Breast epithelium (tissue), 4 donors: ENCODE measurements around the gene ANKRD6. TPM values are rescaled to one million over a fixed set of nuclear protein-coding genes. Genes with fewer than 3 reads are reported as not detected.

Experiments used
- DNase-seq, 2 donors: peaks; one replicate each; pipeline ENCODE4 v3.0.0-alpha.2; 2019; ENCODE audit warnings: low spot score in 2 of 2
- H3K27ac ChIP-seq, 2 donors: fragments of 200-600 bp; sonication (generic) in 1 of 2; one replicate each; pipeline ENCODE4 v1.5.1; 2016 to 2019; ENCODE audit warnings: mild to moderate bottlenecking in 1 of 2
- H3K27me3 ChIP-seq, 2 donors: fragments of 200-600 bp; sonication (generic) in 1 of 2; one replicate each; pipeline versions ENCODE4 v1.5.1 to v1.6.0; 2017 to 2019; ENCODE audit warnings: control low read depth in 1 of 2, mild to moderate bottlenecking in 1 of 2
- H3K36me3 ChIP-seq: fragments of 200-600 bp; one replicate; pipeline ENCODE4 v1.5.1; 2019
- H3K4me1 ChIP-seq, 2 donors: fragments of 200-600 bp; sonication (generic); one replicate each; pipeline ENCODE4 v1.5.1; 2016 to 2019; ENCODE audit warnings: control low read depth in 1 of 2
- H3K4me3 ChIP-seq, 3 donors: fragments of 200-600 bp; sonication (generic); 1 replicate in 2 of 3; 2 replicates in 1 of 3; pipeline ENCODE4 v1.5.1; 2016 to 2019; ENCODE audit warnings: mild to moderate bottlenecking in 3 of 3, moderate library complexity in 2 of 3
- H3K9me3 ChIP-seq, 2 donors: fragments of 200-600 bp; sonication (generic) in 1 of 2; one replicate each; pipeline ENCODE4 v1.5.1; 2016 to 2019; ENCODE audit warnings: control low read depth in 1 of 2
- POLR2A ChIP-seq: fragments of 450-650 bp; IDR thresholded peaks from one replicate; pipeline ENCODE4 v1.6.1; 2016; ENCODE audit warnings: antibody characterized with exemption, mild to moderate bottlenecking, moderate library complexity
- POLR2AphosphoS5 ChIP-seq, 3 donors: sonication (generic); formaldehyde crosslinking; IDR thresholded peaks; one replicate each; pipeline ENCODE4 v1.6.1; 2017; ENCODE audit warnings: antibody characterized with exemption in 3 of 3
- intact Hi-C: fragments of 100-400 bp; cut with DNase I; formaldehyde crosslinking; loops from one replicate; pipeline ENCODE4 v1.15.1; 2023; ENCODE audit warnings: low total_unique reads
- total RNA-seq, 3 donors: library from RNA; depleted of rRNA; stranded (reverse); fragments of >200 nt; gene quantifications; one replicate each; pipeline ENCODE4 v1.1.0, GENCODE V29; 2016
- TF ChIP-seq, protein P1 (sequence below), 3 donors: fragments of 450-650 bp; IDR thresholded peaks; one replicate each; pipeline ENCODE4 v1.5.1; 2016 to 2017; ENCODE audit warnings: antibody characterized with exemption in 3 of 3, mild to moderate bottlenecking in 3 of 3, moderate library complexity in 3 of 3

ANKRD6 gene
- total RNA-seq, 3 donors from 2014 or later, result 9.6 to 23.7 (median 18.0) TPM

DNA sequence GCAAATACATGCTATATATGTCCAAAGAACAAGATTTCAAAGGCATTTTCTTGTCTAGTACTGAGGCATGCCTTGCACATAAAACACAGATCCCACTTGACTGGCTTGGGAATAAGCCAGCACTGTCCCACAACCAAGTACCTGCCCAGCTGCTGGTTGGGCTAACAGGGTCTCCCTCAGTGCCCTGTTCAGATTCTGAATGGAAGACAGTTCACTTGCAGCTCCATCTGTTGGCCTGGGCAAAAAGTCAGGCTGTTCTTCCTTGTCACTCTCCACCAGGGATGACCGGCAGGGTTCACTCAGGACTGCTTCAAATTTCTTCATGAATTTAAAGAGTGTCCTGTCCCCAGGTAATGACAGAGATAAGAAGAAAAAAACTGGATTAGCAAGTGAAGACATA is 250.0 kb downstream of the ANKRD6 start:
- Histone ChIP-seq H3K36me3 (peaks cover 15% of the 10 kb centered on the region), H3K4me3 (no peak overlapping the region), H3K27ac (no peak overlapping the region), H3K27me3 (no peaks in the 10 kb centered on the region), H3K9me3 (no peaks in the 10 kb centered on the region), H3K4me1 (no peaks in the 10 kb centered on the region)
- TF ChIP-seq POLR2A (no peak), POLR2AphosphoS5 (IDR thresholded peaks at IDR 0.05) (no peak)
- TF ChIP-seq, protein P1, sequence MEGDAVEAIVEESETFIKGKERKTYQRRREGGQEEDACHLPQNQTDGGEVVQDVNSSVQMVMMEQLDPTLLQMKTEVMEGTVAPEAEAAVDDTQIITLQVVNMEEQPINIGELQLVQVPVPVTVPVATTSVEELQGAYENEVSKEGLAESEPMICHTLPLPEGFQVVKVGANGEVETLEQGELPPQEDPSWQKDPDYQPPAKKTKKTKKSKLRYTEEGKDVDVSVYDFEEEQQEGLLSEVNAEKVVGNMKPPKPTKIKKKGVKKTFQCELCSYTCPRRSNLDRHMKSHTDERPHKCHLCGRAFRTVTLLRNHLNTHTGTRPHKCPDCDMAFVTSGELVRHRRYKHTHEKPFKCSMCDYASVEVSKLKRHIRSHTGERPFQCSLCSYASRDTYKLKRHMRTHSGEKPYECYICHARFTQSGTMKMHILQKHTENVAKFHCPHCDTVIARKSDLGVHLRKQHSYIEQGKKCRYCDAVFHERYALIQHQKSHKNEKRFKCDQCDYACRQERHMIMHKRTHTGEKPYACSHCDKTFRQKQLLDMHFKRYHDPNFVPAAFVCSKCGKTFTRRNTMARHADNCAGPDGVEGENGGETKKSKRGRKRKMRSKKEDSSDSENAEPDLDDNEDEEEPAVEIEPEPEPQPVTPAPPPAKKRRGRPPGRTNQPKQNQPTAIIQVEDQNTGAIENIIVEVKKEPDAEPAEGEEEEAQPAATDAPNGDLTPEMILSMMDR (IDR thresholded peaks at IDR 0.05), result no peak
- intact Hi-C loops, result loop anchor here (5.0 kb wide), 1 partner anchor 706 kb away; no protein-coding TSS in a partner anchor
- DNase-seq, result no peak

Other genes with a start within 250 kb of the ANKRD6 start
- gene GABRR1, start 215.8 kb upstream of the ANKRD6 start, total RNA-seq, result not detected
- gene GABRR2, start 117.9 kb upstream of the ANKRD6 start, total RNA-seq, result 1 to 10 TPM in 2 of 3 donors, under 1 TPM in 1; 0.32 to 3.3 (median 2.3) TPM
- gene UBE2J1, start 80.4 kb upstream of the ANKRD6 start, total RNA-seq, result 10 to 100 TPM; 23.4 to 40.1 (median 34.4) TPM
- 10 to 100 TPM; 12.8 to 38.6 (median 23.9) TPM for gene RRAGD, start 20.9 kb upstream of the ANKRD6 start, total RNA-seq
- gene LYRM2, start 205.6 kb downstream of the ANKRD6 start, total RNA-seq, result 10 to 100 TPM; 20.3 to 27.4 (median 23.2) TPM